Loucy (cell line): ENCODE measurements around the gene ATF5.
"Not testable (repeated sequence)": the region's sequence is repeated elsewhere in the genome, so short reads cannot be mapped to it uniquely, and the experiment has no call there.

Experiments used
- CTCF ChIP-seq: fragments of 200-600 bp; sonication (generic); conservative IDR thresholded peaks from 2 replicates; pipeline ENCODE4 v1.5.1; 2014; ENCODE audit warnings: mild to moderate bottlenecking, antibody characterized with exemption, low read length
- EZH2phosphoT487 ChIP-seq: fragments of 200-600 bp; IDR thresholded peaks from 2 replicates; pipeline ENCODE4 v1.6.1; 2018; ENCODE audit warnings: antibody characterized with exemption, mild to moderate bottlenecking, moderate library complexity, borderline replicate concordance

GRCh38 chr19:49969355-49969754 is 40.4 kb downstream of the ATF5 start:
- TF ChIP-seq EZH2phosphoT487, CTCF: not testable (repeated sequence)
